GM15510 (cell line): ENCODE results near the gene SDHB.

ENCODE experiments used
- POLR2A ChIP-seq: IDR thresholded peaks from 3 replicates; pipeline ENCODE4 v1.6.1; 2011; ENCODE audit warnings: borderline replicate concordance; ENCODE audit not compliant: insufficient read length; ENCODE audit errors: extremely low read depth

Gene SDHB

DNA sequence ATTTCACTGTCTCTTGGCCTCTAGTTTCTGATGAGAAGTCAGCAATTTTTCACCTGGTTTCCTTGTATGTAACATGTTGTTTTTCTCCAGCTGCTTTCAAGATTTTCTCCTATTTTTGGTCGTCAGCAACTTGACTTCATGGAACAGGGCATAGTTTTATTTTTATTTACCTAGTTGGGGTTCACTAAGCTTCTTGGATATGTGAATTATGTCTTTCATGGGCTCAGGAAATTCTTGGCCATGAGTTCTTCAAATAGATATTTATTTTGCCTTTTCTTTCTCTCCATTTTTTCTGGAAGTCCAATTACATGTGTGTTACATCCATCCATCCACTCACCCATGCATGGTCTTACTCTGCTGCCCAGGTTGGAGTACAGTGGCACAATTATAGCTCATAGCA is 13.7 kb downstream of the SDHB start:
- TF ChIP-seq POLR2A: no peak

DNA sequence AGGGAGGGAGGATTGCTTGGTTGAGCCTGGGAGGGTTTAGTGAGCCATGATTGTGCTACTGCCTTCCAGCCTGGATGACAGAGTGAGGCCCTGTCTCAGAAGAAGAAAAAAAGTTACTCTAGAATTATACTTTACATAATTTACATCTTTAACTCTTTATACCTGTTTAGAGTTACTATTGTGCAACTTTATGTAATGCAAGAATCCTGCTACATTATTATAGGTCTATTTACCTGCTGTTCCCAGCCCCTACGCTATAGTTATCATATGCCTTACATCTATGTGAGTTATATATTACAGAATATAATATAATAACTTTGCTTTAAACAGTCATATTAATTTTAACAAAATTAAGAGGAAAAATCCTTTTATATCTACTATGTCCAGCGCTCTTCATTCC is 14.3 kb downstream of the SDHB start:
- TF ChIP-seq POLR2A: no peak

DNA sequence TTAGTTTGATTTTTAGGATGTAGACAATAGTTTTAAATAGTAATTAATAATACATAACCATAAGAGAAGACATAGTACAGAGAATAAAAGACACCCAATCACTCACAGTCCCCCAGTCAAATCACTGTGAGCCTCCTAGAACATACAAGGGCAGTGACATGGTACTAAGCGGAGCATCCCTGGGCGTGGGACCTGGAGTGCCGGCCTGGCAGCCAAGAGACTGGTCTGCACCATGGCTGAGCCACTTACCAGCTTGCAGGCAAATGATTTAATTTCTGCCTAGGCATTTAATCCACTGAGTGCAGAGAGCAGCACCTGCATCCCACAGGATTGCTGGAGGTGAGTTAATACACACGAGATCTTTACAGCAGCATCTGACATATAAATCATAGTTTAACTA is 20.4 kb downstream of the SDHB start:
- TF ChIP-seq POLR2A: no peak

DNA sequence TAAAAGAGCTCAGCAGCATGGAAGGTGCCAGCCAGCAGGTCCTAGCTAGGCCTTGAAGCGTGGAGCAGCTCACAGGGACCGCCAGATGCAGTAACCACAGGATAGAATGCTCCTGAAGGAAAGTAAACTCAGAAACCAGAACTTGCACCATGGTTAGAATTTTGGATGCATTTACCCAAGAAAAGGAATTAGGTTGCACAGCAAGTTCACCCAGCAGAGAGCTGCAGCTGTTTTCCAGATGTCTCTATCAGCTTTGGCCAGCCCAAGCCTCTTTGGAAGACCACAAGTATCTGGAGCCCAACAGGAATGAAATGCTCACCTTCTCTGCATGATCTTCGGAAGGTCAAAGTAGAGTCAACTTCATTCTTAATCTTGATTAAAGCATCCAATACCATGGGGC is 21.1 kb downstream of the SDHB start:
- no peak for TF ChIP-seq POLR2A

GRCh38 chr1:17031436-17031835 is 22.4 kb downstream of the SDHB start:
- no peak for TF ChIP-seq POLR2A

GRCh38 chr1:17030206-17030605 is 23.6 kb downstream of the SDHB start:
- no peak for TF ChIP-seq POLR2A

DNA sequence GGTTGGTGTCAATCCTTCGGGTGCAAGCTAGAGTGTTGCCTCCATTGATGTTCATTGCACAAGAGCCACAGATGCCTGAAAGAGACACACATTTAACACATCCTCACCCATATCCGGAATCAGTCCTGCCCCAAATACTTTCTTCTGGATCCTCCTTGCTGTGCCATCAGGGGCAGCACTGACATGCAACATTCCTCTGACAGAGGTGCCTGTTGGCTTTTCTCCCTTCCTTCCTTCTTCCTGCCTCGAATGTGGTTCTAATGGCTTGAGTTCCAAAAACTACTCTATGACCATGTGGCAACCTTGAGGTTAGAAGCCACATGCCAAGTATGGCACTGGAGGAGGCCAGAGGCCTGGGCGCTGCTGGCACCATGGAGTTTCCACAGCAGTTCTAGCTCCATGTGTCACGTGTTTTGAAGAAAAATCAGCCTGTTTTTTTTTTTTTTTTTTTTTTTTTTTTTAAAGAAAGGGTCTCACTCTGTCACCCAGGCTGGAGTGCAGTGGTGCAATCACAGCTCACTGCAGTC is 25.1 kb downstream of the SDHB start:
- no peak for TF ChIP-seq POLR2A

- no peak for TF ChIP-seq POLR2A
These were observed 25.9 kb downstream of the SDHB start for GRCh38 chr1:17027900-17028299.

DNA sequence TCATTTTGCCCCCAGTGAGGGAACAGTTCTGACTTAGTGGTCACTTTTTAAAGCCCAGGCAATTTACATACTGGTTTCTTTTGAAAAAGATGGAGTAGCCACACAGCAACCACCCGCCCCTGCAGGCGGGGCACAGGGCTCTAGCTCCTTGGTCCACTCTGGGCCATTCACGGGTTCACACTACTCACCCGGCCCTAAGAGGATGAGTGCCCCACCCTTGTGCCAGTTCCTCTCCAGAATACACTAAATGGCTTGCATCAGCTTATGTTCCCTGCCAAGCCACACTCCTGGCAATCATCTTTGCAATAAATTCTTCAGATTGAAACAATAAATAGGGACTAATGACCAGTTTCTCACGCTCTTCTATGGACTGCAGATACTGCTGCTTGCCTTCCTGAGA is 26.4 kb downstream of the SDHB start:
- TF ChIP-seq POLR2A: no peak

GRCh38 chr1:17024721-17025120 is 29.1 kb downstream of the SDHB start:
- no peak for TF ChIP-seq POLR2A

GRCh38 chr1:17023573-17023972 is 30.3 kb downstream of the SDHB start:
- TF ChIP-seq POLR2A: no peak

- TF ChIP-seq POLR2A: no peak
These were observed 30.7 kb downstream of the SDHB start for GRCh38 chr1:17023102-17023501.

DNA sequence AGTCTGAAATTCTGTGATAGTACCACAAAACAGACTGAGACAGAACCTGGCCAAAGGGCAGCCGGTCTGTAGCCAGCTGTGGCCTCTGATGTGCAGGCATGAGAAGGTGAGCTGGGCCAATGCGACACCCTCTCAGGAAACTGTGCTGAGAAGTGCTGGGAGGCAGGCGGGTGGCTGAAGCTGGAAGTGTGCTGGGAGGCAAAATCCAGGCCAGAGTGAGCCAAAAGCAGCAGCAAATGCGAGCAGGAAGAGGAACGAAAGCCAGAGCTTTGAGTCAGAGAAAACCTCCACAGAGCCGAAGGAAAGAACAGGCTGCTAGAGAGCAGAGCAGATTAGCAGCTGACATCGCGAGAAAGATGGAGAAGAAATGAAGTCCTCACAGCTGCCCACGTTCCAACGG is 31.9 kb downstream of the SDHB start:
- TF ChIP-seq POLR2A: no peak

DNA sequence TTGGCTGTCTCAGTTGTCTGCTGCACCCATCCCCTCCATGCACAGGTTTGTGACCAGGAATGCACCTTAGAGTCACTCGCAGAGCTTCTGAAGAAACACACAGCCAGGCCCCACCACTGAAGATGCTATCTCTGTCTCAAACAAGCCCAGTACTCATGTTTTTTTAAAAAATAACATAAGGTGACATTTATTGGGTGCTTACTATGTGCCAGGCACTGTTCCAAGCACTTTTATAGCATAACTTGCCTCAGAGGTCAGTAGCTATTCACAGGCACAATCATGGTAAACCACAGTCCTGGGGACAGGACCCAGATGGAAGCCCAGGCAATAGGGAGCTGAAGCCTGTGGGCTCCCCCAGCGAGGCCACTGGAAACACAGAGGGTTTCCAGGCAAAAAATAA is 33.3 kb downstream of the SDHB start:
- TF ChIP-seq POLR2A: no peak

DNA sequence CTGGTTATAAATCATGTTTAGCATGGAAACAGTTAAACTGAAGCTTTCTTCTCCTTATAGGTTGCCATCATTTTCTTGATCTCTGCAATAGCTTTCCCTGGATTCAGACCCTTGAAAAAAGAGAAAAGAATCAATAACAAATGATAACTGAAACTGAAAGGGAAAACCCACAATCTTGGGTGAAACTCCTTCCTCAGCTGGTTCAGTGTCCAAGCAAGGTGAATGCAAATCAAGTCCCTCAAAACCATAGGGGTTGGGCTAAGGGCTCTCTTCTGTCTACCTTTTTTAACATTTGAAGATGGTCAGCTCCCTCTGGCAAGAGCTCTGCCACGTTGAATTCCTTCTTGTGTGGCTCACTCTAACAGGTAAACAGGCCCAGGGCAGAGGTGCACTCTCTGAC is 35.0 kb downstream of the SDHB start:
- no peak for TF ChIP-seq POLR2A

DNA sequence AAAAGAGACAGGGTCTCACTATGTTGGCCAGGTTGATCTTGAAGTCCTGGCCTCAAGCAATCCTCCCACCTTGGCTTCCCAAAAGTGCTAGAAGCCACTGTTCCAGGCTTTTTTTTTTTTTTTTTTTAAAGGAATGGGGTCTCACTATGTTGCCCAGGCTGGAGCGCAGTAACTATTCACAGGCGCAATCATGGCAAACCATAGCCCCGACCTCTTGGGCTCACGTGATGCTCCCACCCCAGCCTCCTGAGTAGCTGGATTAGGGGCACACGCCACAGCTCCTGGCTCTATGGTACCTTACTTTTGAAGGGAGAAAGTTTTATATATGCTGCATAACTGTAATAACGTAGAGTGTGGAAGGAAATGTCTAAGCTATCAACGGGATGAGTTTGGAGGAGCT is 36.4 kb downstream of the SDHB start:
- TF ChIP-seq POLR2A: no peak

DNA sequence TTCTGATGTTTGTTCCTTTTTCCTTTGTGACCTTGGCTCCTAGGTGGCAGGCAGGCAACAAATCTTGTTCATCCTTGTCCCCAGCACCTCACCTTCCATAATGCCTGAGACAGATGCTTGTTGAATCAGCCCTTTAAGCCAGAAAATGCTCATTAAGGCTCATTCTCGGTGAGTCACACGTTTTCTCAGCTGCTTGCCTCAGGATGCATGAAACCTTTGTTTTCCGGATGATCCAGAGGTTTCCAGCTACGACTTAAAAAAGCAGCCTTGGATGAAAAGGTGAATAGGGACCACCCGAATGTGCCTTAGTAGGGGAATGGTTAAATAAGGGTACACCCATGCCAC is 37.5 kb downstream of the SDHB start:
- TF ChIP-seq POLR2A: no peak
